HEK293 (cell line): ENCODE results near the gene B3GALNT1.

Experiments
- CTCF ChIA-PET: fragments of 350-600 bp; formaldehyde crosslinking; extraction: SDS; loops from one replicate; lab custom pipeline; 2021; ENCODE audit warnings: antibody characterized with exemption; lab: Yijun Ruan, JAX
- POLR2A ChIA-PET: fragments of 300-600 bp; formaldehyde crosslinking; extraction: SDS; loops from one replicate; lab custom pipeline; 2020; ENCODE audit warnings: antibody characterized with exemption, inconsistent platforms; lab: Yijun Ruan, JAX
- H3K27ac ChIP-seq: fragments of 200-500 bp; sonication (Bioruptor generic); 2 replicates; pipeline ENCODE4 v1.5.1; 2014; ENCODE audit warnings: low read depth, low read length, control low read depth, inconsistent platforms; ENCODE audit errors: extremely low read depth
- H3K36me3 ChIP-seq, 2 experiments: fragments of 200-500 bp in 1 of 2; sonication (Bioruptor generic) in 1 of 2; 1 replicate in 1 of 2; 2 replicates in 1 of 2; pipeline ENCODE4 v1.5.1; 2014 to 2017; ENCODE audit warnings: inconsistent platforms in 2 of 2, low read length in 2 of 2; ENCODE audit not compliant: control insufficient read depth in 2 of 2, insufficient read depth in 1 of 2
- H3K4me1 ChIP-seq: fragments of 200-500 bp; sonication (Bioruptor generic); 2 replicates; pipeline ENCODE4 v1.5.1; 2014; ENCODE audit warnings: mild to moderate bottlenecking, low read length, inconsistent platforms; ENCODE audit not compliant: control insufficient read depth, insufficient read depth
- H3K4me3 ChIP-seq: 2 replicates; pipeline ENCODE4 v1.5.1; 2011; ENCODE audit warnings: low read depth, mild to moderate bottlenecking, control low read depth, low read length, moderate library complexity
- H3K9me3 ChIP-seq: fragments of 200-500 bp; sonication (Bioruptor generic); 2 replicates; pipeline ENCODE4 v1.5.1; 2014; ENCODE audit warnings: low read depth, low read length, inconsistent platforms; ENCODE audit not compliant: control insufficient read depth, insufficient read depth
- BCL11B ChIP-seq: fragments of 450-650 bp; formaldehyde crosslinking; IDR thresholded peaks from 2 replicates; pipeline ENCODE4 v1.5.1; 2016; ENCODE audit warnings: low read depth, missing biosample characterization, missing genetic modification characterization
- EGR2 ChIP-seq: fragments of 450-650 bp; formaldehyde crosslinking; IDR thresholded peaks from 2 replicates; pipeline ENCODE4 v1.5.1; 2016; ENCODE audit warnings: low read depth, missing biosample characterization, missing genetic modification characterization
- HOXC10 ChIP-seq: sonication (generic); formaldehyde crosslinking; IDR thresholded peaks from 2 replicates; pipeline ENCODE4 v1.8.1; 2023; ENCODE audit warnings: mild to moderate bottlenecking, missing genetic modification reagents
- HOXD13 ChIP-seq: sonication (generic); formaldehyde crosslinking; IDR thresholded peaks from 2 replicates; pipeline ENCODE4 v1.8.0; 2022; ENCODE audit warnings: missing genetic modification reagents, borderline replicate concordance
- INSM2 ChIP-seq: fragments of 450-650 bp; formaldehyde crosslinking; IDR thresholded peaks from 2 replicates; pipeline ENCODE4 v1.5.1; 2016; ENCODE audit warnings: missing biosample characterization, missing genetic modification characterization
- MYNN ChIP-seq: fragments of 450-650 bp; formaldehyde crosslinking; IDR thresholded peaks from 2 replicates; pipeline ENCODE4 v1.5.1; 2016; ENCODE audit warnings: missing biosample characterization, missing genetic modification characterization, borderline replicate concordance
- PATZ1 ChIP-seq: fragments of 450-650 bp; formaldehyde crosslinking; IDR thresholded peaks from 2 replicates; pipeline ENCODE4 v1.5.1; 2016; ENCODE audit warnings: missing biosample characterization, missing genetic modification characterization
- ZFP3 ChIP-seq: fragments of 450-650 bp; formaldehyde crosslinking; IDR thresholded peaks from 2 replicates; pipeline ENCODE4 v1.5.1; 2016; ENCODE audit warnings: low read depth, missing biosample characterization, missing genetic modification characterization
- ZNF10 ChIP-seq: fragments of 450-650 bp; formaldehyde crosslinking; IDR thresholded peaks from 2 replicates; pipeline ENCODE4 v1.5.1; 2017; ENCODE audit warnings: missing biosample characterization, missing genetic modification characterization
- ZNF121 ChIP-seq: fragments of 450-650 bp; formaldehyde crosslinking; IDR thresholded peaks from 2 replicates; pipeline ENCODE4 v1.5.1; 2016; ENCODE audit warnings: missing biosample characterization, missing genetic modification characterization
- ZNF24 ChIP-seq: fragments of 450-650 bp; formaldehyde crosslinking; IDR thresholded peaks from 2 replicates; pipeline ENCODE4 v1.5.1; 2016; ENCODE audit warnings: missing biosample characterization, missing genetic modification characterization
- ZNF248 ChIP-seq: fragments of 450-650 bp; formaldehyde crosslinking; IDR thresholded peaks from 2 replicates; pipeline ENCODE4 v1.5.1; 2017; ENCODE audit warnings: missing biosample characterization, missing genetic modification characterization
- ZNF488 ChIP-seq: fragments of 450-650 bp; formaldehyde crosslinking; IDR thresholded peaks from 2 replicates; pipeline ENCODE4 v1.5.1; 2016; ENCODE audit warnings: missing biosample characterization, missing genetic modification characterization
- ZNF514 ChIP-seq: fragments of 450-650 bp; formaldehyde crosslinking; IDR thresholded peaks from 2 replicates; pipeline ENCODE4 v1.5.1; 2016; ENCODE audit warnings: missing biosample characterization, missing genetic modification characterization
- ZNF544 ChIP-seq: fragments of 450-650 bp; formaldehyde crosslinking; IDR thresholded peaks from 2 replicates; pipeline ENCODE4 v1.5.0; 2017; ENCODE audit warnings: missing biosample characterization, missing genetic modification characterization
- ZNF549 ChIP-seq: fragments of 450-650 bp; IDR thresholded peaks from 2 replicates; pipeline ENCODE4 v1.5.1; 2018; ENCODE audit warnings: missing biosample characterization, missing genetic modification characterization, mild to moderate bottlenecking, inconsistent platforms, moderate library complexity
- ZNF626 ChIP-seq: fragments of 450-650 bp; sonication (Bioruptor Pico); formaldehyde crosslinking; IDR thresholded peaks from 2 replicates; pipeline ENCODE4 v1.5.1; 2018; ENCODE audit warnings: missing biosample characterization, missing genetic modification characterization, inconsistent platforms
- ZNF654 ChIP-seq: fragments of 450-650 bp; formaldehyde crosslinking; IDR thresholded peaks from 2 replicates; pipeline ENCODE4 v1.5.1; 2016; ENCODE audit warnings: low read depth, missing biosample characterization, missing genetic modification characterization
- ZNF701 ChIP-seq: fragments of 450-650 bp; formaldehyde crosslinking; IDR thresholded peaks from 2 replicates; pipeline ENCODE4 v1.5.1; 2016; ENCODE audit warnings: missing biosample characterization, missing genetic modification characterization
- ZNF704 ChIP-seq: fragments of 450-650 bp; formaldehyde crosslinking; IDR thresholded peaks from 2 replicates; pipeline ENCODE4 v1.5.1; 2016; ENCODE audit warnings: missing biosample characterization, missing genetic modification characterization
- ZNF777 ChIP-seq: fragments of 450-650 bp; formaldehyde crosslinking; IDR thresholded peaks from 2 replicates; pipeline ENCODE4 v1.5.1; 2017; ENCODE audit warnings: missing biosample characterization, missing genetic modification characterization, borderline replicate concordance
- TF ChIP-seq, protein P1 (sequence below): fragments of 450-650 bp; formaldehyde crosslinking; IDR thresholded peaks from 2 replicates; pipeline ENCODE4 v1.5.1; 2017; ENCODE audit warnings: missing biosample characterization, missing genetic modification characterization
- TF ChIP-seq, protein P2 (sequence below): fragments of 450-650 bp; formaldehyde crosslinking; conservative IDR thresholded peaks from 2 replicates; pipeline ENCODE4 v1.5.1; 2016; ENCODE audit warnings: low read depth, missing biosample characterization, missing genetic modification characterization
- TF ChIP-seq, protein P3 (sequence below): fragments of 450-650 bp; formaldehyde crosslinking; IDR thresholded peaks from 2 replicates; pipeline ENCODE4 v1.5.1; 2016; ENCODE audit warnings: missing biosample characterization, missing genetic modification characterization, borderline replicate concordance

B3GALNT1 gene

DNA sequence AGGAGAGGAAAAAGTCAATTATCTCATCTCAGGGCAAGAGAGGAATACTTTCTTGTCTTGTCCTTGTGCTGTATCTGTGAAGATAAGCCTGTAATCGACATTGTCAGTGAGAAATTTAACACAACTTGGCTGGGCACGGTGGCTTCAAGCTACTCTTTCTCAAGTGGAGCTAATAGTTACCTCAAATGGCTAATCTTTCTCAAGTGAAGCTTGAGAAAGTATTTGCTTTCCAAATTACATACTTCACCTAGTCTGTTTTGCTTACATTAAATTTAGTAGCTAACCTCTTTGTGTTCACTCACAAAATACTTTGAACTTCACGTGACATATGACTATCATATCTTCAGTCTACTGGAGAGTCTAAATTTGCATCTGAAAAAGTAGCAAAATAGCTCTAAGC, 48.3 kb upstream of the B3GALNT1 start:
- TF ChIP-seq EGR2 (no peak), BCL11B (tag by site-specific recombination) (no peak), ZNF626 (tag by site-specific recombination) (no peak), ZNF514 (tag by site-specific recombination) (no peak), ZNF248 (no peak), ZNF121 (tag by site-specific recombination) (no peak), HOXC10 (no peak), HOXD13 (CRISPR knock-in tag) (no peak), ZNF488 (tag by site-specific recombination) (no peak), ZNF654 (no peak), ZFP3 (tag by site-specific recombination) (no peak), ZNF544 (tag by site-specific recombination) (no peak)
- TF ChIP-seq, protein P1, sequence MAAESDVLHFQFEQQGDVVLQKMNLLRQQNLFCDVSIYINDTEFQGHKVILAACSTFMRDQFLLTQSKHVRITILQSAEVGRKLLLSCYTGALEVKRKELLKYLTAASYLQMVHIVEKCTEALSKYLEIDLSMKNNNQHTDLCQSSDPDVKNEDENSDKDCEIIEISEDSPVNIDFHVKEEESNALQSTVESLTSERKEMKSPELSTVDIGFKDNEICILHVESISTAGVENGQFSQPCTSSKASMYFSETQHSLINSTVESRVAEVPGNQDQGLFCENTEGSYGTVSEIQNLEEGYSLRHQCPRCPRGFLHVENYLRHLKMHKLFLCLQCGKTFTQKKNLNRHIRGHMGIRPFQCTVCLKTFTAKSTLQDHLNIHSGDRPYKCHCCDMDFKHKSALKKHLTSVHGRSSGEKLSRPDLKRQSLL: no peak
- TF ChIP-seq, protein P2, sequence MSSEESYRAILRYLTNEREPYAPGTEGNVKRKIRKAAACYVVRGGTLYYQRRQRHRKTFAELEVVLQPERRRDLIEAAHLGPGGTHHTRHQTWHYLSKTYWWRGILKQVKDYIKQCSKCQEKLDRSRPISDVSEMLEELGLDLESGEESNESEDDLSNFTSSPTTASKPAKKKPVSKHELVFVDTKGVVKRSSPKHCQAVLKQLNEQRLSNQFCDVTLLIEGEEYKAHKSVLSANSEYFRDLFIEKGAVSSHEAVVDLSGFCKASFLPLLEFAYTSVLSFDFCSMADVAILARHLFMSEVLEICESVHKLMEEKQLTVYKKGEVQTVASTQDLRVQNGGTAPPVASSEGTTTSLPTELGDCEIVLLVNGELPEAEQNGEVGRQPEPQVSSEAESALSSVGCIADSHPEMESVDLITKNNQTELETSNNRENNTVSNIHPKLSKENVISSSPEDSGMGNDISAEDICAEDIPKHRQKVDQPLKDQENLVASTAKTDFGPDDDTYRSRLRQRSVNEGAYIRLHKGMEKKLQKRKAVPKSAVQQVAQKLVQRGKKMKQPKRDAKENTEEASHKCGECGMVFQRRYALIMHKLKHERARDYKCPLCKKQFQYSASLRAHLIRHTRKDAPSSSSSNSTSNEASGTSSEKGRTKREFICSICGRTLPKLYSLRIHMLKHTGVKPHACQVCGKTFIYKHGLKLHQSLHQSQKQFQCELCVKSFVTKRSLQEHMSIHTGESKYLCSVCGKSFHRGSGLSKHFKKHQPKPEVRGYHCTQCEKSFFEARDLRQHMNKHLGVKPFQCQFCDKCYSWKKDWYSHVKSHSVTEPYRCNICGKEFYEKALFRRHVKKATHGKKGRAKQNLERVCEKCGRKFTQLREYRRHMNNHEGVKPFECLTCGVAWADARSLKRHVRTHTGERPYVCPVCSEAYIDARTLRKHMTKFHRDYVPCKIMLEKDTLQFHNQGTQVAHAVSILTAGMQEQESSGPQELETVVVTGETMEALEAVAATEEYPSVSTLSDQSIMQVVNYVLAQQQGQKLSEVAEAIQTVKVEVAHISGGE (tag by site-specific recombination): no peak
- TF ChIP-seq, all 188 proteins: peak for 0
- no peak overlapping the region for H3K4me3 ChIP-seq
- no peak overlapping the region for H3K27ac ChIP-seq
- no peaks in the 10 kb centered on the region for H3K9me3 ChIP-seq
- CTCF ChIA-PET: no interaction called here
- POLR2A ChIA-PET: no interaction called here
- H3K36me3 ChIP-seq: no peaks in the 10 kb centered on the region
- H3K4me1 ChIP-seq: no peaks in the 10 kb centered on the region

- H3K27ac ChIP-seq: no peak overlapping the region
- no peak overlapping the region for H3K4me3 ChIP-seq
- POLR2A ChIA-PET: interaction anchor here (0.6 kb wide), 1 partner anchor 173 kb away, joined by 3 read pairs; no protein-coding TSS in a partner anchor
- no peaks in the 10 kb centered on the region for H3K4me1 ChIP-seq
- no peaks in the 10 kb centered on the region for H3K9me3 ChIP-seq
- H3K36me3 ChIP-seq: no peaks in the 10 kb centered on the region
- CTCF ChIA-PET: no interaction called here
- TF ChIP-seq, protein P3, sequence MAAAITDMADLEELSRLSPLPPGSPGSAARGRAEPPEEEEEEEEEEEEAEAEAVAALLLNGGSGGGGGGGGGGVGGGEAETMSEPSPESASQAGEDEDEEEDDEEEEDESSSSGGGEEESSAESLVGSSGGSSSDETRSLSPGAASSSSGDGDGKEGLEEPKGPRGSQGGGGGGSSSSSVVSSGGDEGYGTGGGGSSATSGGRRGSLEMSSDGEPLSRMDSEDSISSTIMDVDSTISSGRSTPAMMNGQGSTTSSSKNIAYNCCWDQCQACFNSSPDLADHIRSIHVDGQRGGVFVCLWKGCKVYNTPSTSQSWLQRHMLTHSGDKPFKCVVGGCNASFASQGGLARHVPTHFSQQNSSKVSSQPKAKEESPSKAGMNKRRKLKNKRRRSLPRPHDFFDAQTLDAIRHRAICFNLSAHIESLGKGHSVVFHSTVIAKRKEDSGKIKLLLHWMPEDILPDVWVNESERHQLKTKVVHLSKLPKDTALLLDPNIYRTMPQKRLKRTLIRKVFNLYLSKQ (tag by site-specific recombination): no peak
- TF ChIP-seq PATZ1 (no peak), MYNN (tag by site-specific recombination) (no peak), ZNF10 (tag by site-specific recombination) (no peak), ZNF24 (tag by site-specific recombination) (no peak), ZNF549 (tag by site-specific recombination) (no peak), BCL11B (tag by site-specific recombination) (no peak), ZNF701 (tag by site-specific recombination) (no peak), ZNF704 (no peak), ZNF777 (tag by site-specific recombination) (no peak), INSM2 (tag by site-specific recombination) (no peak)
Observed at GRCh38 chr3:161150001-161150525, 44.9 kb upstream of the B3GALNT1 start.
